ENCODE measurements around the gene PRKCA.

The PRKCA gene

DNA sequence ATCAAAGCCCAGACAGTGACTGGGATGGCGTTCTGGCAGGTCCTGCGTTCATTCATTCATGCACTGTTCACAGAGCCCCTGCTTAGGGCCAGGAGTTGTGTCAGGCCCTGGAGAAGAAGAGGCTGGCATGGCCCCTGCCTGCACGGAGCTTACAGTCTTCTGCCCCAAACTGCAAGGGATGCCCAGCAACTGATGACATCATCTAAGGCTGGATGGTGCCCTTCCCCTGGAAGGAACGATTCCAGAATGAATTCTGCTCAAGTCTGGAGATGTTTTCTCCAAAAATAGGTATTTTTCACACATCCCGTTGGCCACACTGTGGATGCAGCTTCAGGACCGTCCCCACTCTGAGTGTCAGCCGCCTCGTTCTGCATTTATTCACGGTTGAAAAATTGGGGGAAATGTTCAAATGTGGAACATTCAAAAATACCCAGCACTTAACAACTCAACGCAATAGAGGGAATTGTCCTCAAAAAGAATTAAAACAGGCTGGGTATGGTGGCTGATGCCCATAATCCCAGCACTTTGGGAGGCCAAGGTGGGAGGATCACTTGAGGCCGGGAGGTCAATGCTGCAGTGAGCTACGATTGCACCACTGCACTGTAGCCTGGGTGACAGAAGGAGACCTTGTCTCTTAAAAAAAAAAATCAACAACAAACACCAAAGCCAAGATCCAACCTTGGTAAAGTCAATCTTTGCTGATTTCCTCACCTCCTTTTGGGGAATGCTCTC lies 508.7 kb downstream of the PRKCA start:
- no peak for DNase-seq (ENCODE audit: low read depth)

DNA sequence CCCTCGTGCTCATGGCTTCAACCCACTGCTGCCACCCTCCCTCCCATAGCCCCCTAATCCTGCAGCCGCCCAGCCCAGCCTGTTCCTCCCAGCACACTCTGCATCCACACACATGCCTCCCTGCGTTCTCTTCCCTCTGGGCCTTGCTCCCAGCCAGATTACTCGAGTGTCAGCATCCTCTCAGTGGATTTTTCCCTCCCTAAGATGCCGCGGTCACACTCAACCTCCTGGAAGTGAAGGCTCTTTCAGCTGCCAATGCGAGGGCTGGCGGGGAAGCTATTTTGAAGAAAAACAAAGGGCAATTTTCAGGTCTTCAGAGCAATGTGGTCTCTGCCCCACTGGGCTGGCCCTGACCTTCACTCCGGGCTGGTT lies 509.3 kb downstream of the PRKCA start:
- no peak for DNase-seq (ENCODE audit: low read depth)

GRCh38 chr17:66812571-66812970 lies 510.2 kb downstream of the PRKCA start:
- DNase-seq (ENCODE audit: low read depth) = no peak

DNA sequence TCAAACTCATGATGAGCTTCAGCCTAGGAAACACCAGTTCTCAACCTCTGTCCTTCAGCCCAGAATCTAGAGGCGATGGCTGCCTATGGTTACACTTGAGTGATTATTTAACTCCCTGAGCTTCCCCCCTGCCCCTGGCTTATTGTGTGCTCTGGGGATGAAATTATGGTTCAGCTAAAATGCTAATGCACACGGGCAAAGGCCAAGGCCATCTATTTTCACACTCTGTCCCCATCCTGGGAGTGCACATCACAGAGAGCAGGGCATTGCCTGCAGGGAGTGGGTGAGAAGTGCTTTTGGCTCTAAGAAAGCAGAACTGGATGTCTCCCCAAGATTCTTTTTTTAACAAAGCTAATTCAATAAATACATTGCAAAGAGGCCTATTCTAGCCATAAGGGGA lies 510.9 kb downstream of the PRKCA start:
- no peak for DNase-seq (ENCODE audit: low read depth)

- DNase-seq (ENCODE audit: low read depth) = no peak
Measured at GRCh38 chr17:66814026-66814425, 511.6 kb downstream of the PRKCA start.

- DNase-seq (ENCODE audit: low read depth) = no peak
Measured at GRCh38 chr17:66814570-66814969, 512.2 kb downstream of the PRKCA start.

GRCh38 chr17:66817750-66818149 lies 515.3 kb downstream of the PRKCA start:
- DNase-seq (ENCODE audit: low read depth) = no peak

GRCh38 chr17:66819466-66819865 lies 517.1 kb downstream of the PRKCA start:
- no peak for DNase-seq (ENCODE audit: low read depth)

DNA sequence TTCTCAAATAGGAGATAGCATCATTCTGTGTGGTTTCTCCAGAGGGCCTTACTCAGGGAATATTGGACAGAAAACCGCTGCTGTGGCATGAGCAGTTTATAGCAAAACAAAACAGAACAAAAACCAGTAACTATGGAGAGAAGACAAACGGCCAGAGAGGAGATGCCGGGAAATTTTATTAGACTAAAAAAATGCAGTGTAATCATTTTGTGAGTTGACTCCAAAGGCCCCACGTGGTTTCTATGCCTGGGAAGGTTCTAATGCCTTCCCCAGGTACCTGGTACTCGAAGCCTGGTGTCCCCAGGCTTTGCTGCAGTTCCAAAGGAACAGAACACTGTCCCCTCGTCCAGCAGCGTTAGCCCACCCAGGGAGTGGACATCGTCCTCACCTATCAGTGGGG lies 519.6 kb downstream of the PRKCA start:
- no peak for DNase-seq (ENCODE audit: low read depth)

- DNase-seq (ENCODE audit: low read depth) = no peak
Measured at GRCh38 chr17:66826856-66827255, 524.4 kb downstream of the PRKCA start.

- no peak for DNase-seq (ENCODE audit: low read depth)
Measured at GRCh38 chr17:66829386-66829864, 527.0 kb downstream of the PRKCA start.

DNA sequence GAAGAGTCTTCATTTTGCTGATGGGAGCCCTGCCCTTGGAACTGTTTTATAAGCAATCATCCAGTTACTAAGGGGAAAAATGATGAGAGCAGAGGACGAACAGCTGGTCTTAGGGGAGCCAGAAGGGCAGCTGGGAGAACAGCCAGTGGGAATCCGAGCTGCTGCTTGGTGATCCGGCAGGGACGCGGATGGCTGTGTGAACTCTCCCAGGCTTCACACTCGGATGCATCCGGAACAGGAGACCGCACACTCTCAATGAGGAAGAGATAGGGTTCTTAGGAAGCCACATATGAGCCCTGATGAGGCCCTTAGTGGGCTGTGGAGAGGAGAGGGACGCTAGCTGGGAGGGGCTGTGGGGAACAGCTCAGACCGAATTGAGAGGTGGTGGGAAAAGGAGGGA lies 527.5 kb downstream of the PRKCA start:
- no peak for DNase-seq (ENCODE audit: low read depth)

- no peak for DNase-seq (ENCODE audit: low read depth)
Measured at GRCh38 chr17:66830451-66830850, 528.0 kb downstream of the PRKCA start.

DNA sequence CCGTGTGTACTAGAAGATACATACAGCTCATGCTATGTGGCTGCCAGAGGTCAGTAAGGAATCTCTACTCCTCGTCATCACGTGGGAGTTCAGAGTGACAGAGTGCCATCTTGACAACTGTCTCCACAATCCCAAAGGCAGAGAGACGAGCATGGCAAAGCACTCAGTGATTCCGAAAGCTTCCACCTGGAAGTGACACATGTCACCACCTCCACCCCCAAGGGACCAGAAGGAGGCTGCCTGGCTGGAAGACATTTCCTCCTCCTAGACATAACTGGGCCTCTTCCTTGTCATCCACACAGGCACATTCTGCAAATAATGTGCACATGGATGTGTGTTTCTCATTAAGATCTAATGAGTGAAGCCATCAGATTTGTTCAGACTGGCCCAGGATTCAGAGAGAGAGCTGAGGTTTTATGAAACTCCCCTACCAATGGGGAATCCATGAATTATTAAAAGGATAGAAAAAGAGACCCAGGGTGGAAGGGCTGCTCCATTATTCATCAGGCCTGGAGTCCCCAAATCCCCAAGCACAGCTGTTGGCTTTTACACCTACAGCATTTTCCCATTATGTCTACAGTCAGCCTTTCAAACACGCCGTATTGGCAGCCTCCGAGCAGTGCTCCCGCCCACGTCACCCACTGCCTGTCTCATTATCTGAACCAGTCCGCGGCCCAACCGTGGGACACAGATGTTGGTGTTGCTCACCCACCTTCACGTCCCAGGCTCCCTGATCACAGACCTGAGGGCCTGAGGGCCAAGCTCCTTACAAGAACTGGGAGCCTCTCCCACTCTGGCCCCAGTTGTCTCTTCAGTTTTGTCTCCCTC lies 529.2 kb downstream of the PRKCA start:
- no peak for DNase-seq (ENCODE audit: low read depth)

GRCh38 chr17:66833201-66833600 lies 530.8 kb downstream of the PRKCA start:
- no peak for DNase-seq (ENCODE audit: low read depth)

- DNase-seq (ENCODE audit: low read depth) = no peak
Measured at GRCh38 chr17:66834426-66834918, 532.1 kb downstream of the PRKCA start.

GRCh38 chr17:66834919-66835454 lies 532.6 kb downstream of the PRKCA start, which contains the start of gene CACNG5:
TSS of gene CACNG5 (plus strand) at chr17:66835117. CDS start at chr17:66877333, 42,216 bp downstream.
- DNase-seq (ENCODE audit: low read depth) = no peak

GRCh38 chr17:66835476-66835875 lies 533.1 kb downstream of the PRKCA start:
- no peak for DNase-seq (ENCODE audit: low read depth)

DNA sequence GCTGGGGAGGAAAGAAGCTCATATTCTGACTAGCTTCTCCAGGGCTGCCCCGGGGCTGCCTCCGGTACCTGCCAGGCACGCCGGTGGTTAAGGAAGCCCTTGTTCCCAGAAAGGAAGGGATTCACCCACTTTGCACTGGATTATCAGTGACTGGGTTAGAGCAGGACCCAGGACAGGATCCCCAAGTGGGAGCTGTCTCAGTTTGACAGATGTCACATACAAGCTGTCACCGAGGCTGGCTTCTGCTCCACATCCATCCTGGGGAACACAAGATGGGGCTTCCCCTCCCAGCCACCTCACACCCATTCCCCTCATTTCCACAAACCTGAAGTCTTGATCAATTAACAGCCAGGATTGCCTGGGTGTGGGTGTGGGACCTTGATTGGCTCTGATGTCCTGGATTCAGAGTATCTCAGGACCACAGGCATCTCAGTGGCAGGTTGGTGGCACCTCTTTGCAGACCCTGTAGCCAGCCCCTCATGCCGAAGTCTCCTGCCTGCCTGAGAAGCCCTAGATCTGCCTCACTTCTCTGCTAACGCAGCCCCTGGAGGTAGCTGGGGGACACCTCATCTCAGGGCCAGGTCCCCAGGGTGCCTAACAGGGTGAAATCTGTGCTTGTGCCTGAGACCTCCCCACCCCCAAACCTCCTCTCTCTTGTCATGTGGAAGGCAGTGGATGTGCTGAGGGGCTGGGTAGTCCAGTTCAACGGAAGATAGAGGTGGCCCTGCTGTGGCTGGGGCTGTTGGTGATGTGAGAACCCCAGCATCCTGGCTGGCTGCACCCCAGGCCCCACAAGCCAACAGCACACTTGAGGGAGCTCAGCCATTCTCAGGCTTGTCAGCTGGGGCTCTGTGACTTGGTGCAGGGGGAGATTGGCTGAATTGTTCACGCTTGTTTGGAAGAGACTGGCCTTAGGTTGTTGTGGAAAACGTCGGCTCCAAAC lies 533.9 kb downstream of the PRKCA start:
- DNase-seq (ENCODE audit: low read depth) = no peak

- no peak for DNase-seq (ENCODE audit: low read depth)
Measured at GRCh38 chr17:66837226-66837625, 534.8 kb downstream of the PRKCA start.

GRCh38 chr17:66837885-66838665 lies 535.7 kb downstream of the PRKCA start:
- DNase-seq (ENCODE audit: low read depth) = no peak
